Measurements from ENCODE around the gene RAB27A.
"Not testable (repeated sequence)": the region's sequence is repeated elsewhere in the genome, so short reads cannot be mapped to it uniquely, and the experiment has no call there.

RAB27A gene

GRCh38 chr15:55257012-55257670 lies 32.5 kb downstream of the RAB27A start:
- H3K9ac ChIP-seq (ENCODE audit: low read depth, low read length), result no peak overlapping the region
- no peak overlapping the region for H3K4me3 ChIP-seq (ENCODE audit: low read depth, low read length)
- no peaks in the 10 kb centered on the region for H3K36me3 ChIP-seq (ENCODE audit: control insufficient read depth, insufficient read depth, low read length)
- no peaks in the 10 kb centered on the region for H3K27me3 ChIP-seq (ENCODE audit: control insufficient read depth, insufficient read depth, low read length)
- H3K9me3 ChIP-seq (ENCODE audit: control insufficient read depth, insufficient read depth, low read length), result no peaks in the 10 kb centered on the region
- no peaks in the 10 kb centered on the region for H3K4me1 ChIP-seq (ENCODE audit: control insufficient read depth, insufficient read depth, low read length)

GRCh38 chr15:55256281-55257011 lies 33.2 kb downstream of the RAB27A start:
- Histone ChIP-seq H3K9ac (ENCODE audit: low read depth, low read length) (no peak overlapping the region), H3K9me3 (ENCODE audit: control insufficient read depth, insufficient read depth, low read length) (no peaks in the 10 kb centered on the region), H3K36me3 (ENCODE audit: control insufficient read depth, insufficient read depth, low read length) (no peaks in the 10 kb centered on the region), H3K4me3 (ENCODE audit: low read depth, low read length) (no peak overlapping the region), H3K4me1 (ENCODE audit: control insufficient read depth, insufficient read depth, low read length) (no peaks in the 10 kb centered on the region), H3K27me3 (ENCODE audit: control insufficient read depth, insufficient read depth, low read length) (no peaks in the 10 kb centered on the region)

GRCh38 chr15:55255714-55256113 lies 33.9 kb downstream of the RAB27A start:
- H3K9ac ChIP-seq (ENCODE audit: low read depth, low read length), result no peak overlapping the region
- H3K36me3 ChIP-seq (ENCODE audit: control insufficient read depth, insufficient read depth, low read length), result no peaks in the 10 kb centered on the region
- H3K4me3 ChIP-seq (ENCODE audit: low read depth, low read length), result no peak overlapping the region
- H3K27me3 ChIP-seq (ENCODE audit: control insufficient read depth, insufficient read depth, low read length), result no peaks in the 10 kb centered on the region
- H3K4me1 ChIP-seq (ENCODE audit: control insufficient read depth, insufficient read depth, low read length), result no peaks in the 10 kb centered on the region
- no peaks in the 10 kb centered on the region for H3K9me3 ChIP-seq (ENCODE audit: control insufficient read depth, insufficient read depth, low read length)

- Histone ChIP-seq H3K9me3 (ENCODE audit: control insufficient read depth, insufficient read depth, low read length) (no peaks in the 10 kb centered on the region), H3K9ac (ENCODE audit: low read depth, low read length) (no peak overlapping the region), H3K4me3 (ENCODE audit: low read depth, low read length) (no peak overlapping the region), H3K36me3 (ENCODE audit: control insufficient read depth, insufficient read depth, low read length) (no peaks in the 10 kb centered on the region), H3K27me3 (ENCODE audit: control insufficient read depth, insufficient read depth, low read length) (no peaks in the 10 kb centered on the region), H3K4me1 (ENCODE audit: control insufficient read depth, insufficient read depth, low read length) (no peaks in the 10 kb centered on the region)
These were observed 34.5 kb downstream of the RAB27A start for GRCh38 chr15:55254916-55255679.

GRCh38 chr15:55253580-55253979 lies 36.0 kb downstream of the RAB27A start:
- Histone ChIP-seq H3K4me1 (ENCODE audit: control insufficient read depth, insufficient read depth, low read length) (peaks cover 2% of the 10 kb centered on the region), H3K36me3 (ENCODE audit: control insufficient read depth, insufficient read depth, low read length) (no peaks in the 10 kb centered on the region), H3K9ac (ENCODE audit: low read depth, low read length) (no peak overlapping the region), H3K4me3 (ENCODE audit: low read depth, low read length) (no peak overlapping the region), H3K27me3 (ENCODE audit: control insufficient read depth, insufficient read depth, low read length) (no peaks in the 10 kb centered on the region), H3K9me3 (ENCODE audit: control insufficient read depth, insufficient read depth, low read length) (no peaks in the 10 kb centered on the region)

- H3K4me3 ChIP-seq (ENCODE audit: low read depth, low read length); H3K36me3 ChIP-seq (ENCODE audit: control insufficient read depth, insufficient read depth, low read length); H3K9me3 ChIP-seq (ENCODE audit: control insufficient read depth, insufficient read depth, low read length); H3K27me3 ChIP-seq (ENCODE audit: control insufficient read depth, insufficient read depth, low read length); H3K9ac ChIP-seq (ENCODE audit: low read depth, low read length); H3K4me1 ChIP-seq (ENCODE audit: control insufficient read depth, insufficient read depth, low read length): not testable (repeated sequence)
These were observed 37.4 kb downstream of the RAB27A start for GRCh38 chr15:55252201-55252600.

DNA sequence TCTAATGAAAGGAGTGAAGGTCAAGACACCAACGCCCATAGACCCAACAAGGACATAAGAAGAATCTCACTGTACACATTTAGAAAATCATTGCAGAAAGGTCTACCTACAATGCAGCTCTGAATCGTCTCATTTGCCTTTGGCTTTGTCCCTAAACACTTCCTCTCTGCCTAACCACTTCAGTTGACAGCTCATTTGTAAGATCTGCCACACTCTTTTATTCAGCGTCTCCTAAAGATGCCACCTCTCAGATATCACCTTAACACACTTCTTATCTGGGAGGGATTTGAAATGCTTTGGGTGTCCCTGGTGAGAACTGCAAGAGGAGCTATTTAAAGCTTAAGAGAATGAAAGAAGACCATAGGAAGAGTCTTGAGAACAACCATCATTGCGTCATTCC lies 38.7 kb downstream of the RAB27A start:
- Histone ChIP-seq H3K36me3 (ENCODE audit: control insufficient read depth, insufficient read depth, low read length) (no peaks in the 10 kb centered on the region), H3K27me3 (ENCODE audit: control insufficient read depth, insufficient read depth, low read length) (no peaks in the 10 kb centered on the region), H3K4me3 (ENCODE audit: low read depth, low read length) (no peak overlapping the region), H3K4me1 (ENCODE audit: control insufficient read depth, insufficient read depth, low read length) (peaks cover 2% of the 10 kb centered on the region), H3K9me3 (ENCODE audit: control insufficient read depth, insufficient read depth, low read length) (no peaks in the 10 kb centered on the region), H3K9ac (ENCODE audit: low read depth, low read length) (no peak overlapping the region)

DNA sequence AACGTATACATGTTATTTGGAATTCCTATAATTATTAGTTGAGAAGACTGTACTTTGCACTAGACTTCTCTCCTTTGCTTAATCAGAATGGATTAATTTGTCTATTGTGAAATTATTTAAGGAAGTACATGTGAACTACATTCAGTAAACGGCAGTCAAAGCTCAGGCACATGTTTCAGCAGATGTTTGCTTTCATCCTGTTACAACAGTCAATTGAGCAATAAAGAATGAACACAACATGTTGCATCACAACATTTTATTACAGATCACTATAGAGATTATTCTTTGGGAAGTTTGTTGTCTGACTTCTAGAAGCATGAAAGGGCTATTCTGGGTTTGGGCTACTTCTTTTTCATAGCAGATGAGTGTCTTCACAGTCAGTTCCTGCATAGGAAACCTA lies 39.2 kb downstream of the RAB27A start:
- Histone ChIP-seq H3K9ac (ENCODE audit: low read depth, low read length) (no peak overlapping the region), H3K36me3 (ENCODE audit: control insufficient read depth, insufficient read depth, low read length) (no peaks in the 10 kb centered on the region), H3K4me1 (ENCODE audit: control insufficient read depth, insufficient read depth, low read length) (peaks cover 2% of the 10 kb centered on the region), H3K27me3 (ENCODE audit: control insufficient read depth, insufficient read depth, low read length) (no peaks in the 10 kb centered on the region), H3K4me3 (ENCODE audit: low read depth, low read length) (no peak overlapping the region), H3K9me3 (ENCODE audit: control insufficient read depth, insufficient read depth, low read length) (no peaks in the 10 kb centered on the region)

DNA sequence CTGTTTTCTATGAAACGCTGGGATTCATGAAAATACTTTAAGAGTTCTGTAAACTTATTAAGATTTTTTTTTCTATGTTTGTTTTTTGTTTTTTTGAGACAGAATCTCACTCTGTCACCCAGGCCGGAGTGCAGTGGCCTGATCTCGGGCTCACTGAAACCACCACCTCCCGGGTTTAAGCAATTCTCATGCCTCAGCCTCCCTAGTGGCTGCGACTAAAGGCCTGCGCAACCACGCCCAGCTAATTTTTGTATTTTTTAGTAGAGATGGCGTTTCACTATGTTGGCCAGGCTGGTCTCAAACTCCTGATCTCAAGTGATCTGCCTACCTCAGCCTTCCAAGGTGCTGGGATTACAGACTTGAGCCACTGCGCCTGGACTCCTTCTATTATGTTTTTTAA lies 39.7 kb downstream of the RAB27A start:
- H3K9ac ChIP-seq (ENCODE audit: low read depth, low read length), result not testable (repeated sequence)

GRCh38 chr15:55248895-55249294 lies 40.7 kb downstream of the RAB27A start:
- H3K4me1 ChIP-seq (ENCODE audit: control insufficient read depth, insufficient read depth, low read length), result peaks cover 2% of the 10 kb centered on the region
- no peaks in the 10 kb centered on the region for H3K36me3 ChIP-seq (ENCODE audit: control insufficient read depth, insufficient read depth, low read length)
- H3K9me3 ChIP-seq (ENCODE audit: control insufficient read depth, insufficient read depth, low read length), result no peaks in the 10 kb centered on the region

More for the DNA sequence above, 39.7 kb downstream of the RAB27A start:
- H3K9me3 ChIP-seq (ENCODE audit: control insufficient read depth, insufficient read depth, low read length); H3K27me3 ChIP-seq (ENCODE audit: control insufficient read depth, insufficient read depth, low read length); H3K4me1 ChIP-seq (ENCODE audit: control insufficient read depth, insufficient read depth, low read length); H3K4me3 ChIP-seq (ENCODE audit: low read depth, low read length); H3K36me3 ChIP-seq (ENCODE audit: control insufficient read depth, insufficient read depth, low read length): not testable (repeated sequence)

DNA sequence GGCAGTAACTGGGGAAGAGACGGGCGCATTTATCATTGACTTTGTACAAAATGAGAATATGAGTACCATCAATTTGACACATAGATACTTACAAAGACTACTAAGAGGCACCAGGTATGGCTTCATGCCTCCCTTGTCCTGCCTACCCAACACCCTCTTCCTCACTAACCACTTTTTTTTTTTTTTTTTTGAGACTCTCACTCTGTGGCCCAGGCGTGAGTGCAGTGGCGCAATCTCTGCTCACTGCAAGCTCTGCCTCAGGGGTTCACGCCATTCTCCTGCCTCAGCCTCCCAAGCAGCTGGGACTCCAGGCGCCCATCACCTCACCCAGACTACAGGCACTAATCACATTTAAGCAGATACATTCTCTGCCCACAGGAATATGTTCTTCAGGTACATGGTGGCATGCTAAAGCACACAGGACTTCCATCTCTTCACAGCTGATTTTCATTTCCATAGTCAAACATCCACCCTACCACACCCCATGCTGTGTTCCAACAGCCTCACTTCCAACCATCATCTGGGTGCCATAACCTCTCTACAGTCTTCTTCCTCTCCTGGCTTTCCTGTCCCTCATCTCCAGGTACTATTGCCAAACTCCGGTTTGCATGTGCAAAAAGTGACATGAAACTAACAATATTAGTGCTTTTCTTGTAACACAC lies 41.7 kb downstream of the RAB27A start:
- Histone ChIP-seq H3K4me3 (ENCODE audit: low read depth, low read length) (no peak overlapping the region), H3K9ac (ENCODE audit: low read depth, low read length) (no peak overlapping the region), H3K9me3 (ENCODE audit: control insufficient read depth, insufficient read depth, low read length) (no peaks in the 10 kb centered on the region), H3K4me1 (ENCODE audit: control insufficient read depth, insufficient read depth, low read length) (peaks cover 2% of the 10 kb centered on the region), H3K27me3 (ENCODE audit: control insufficient read depth, insufficient read depth, low read length) (no peaks in the 10 kb centered on the region), H3K36me3 (ENCODE audit: control insufficient read depth, insufficient read depth, low read length) (no peaks in the 10 kb centered on the region)

More at GRCh38 chr15:55248895-55249294, 40.7 kb downstream of the RAB27A start:
- no peaks in the 10 kb centered on the region for H3K27me3 ChIP-seq (ENCODE audit: control insufficient read depth, insufficient read depth, low read length)
- H3K4me3 ChIP-seq (ENCODE audit: low read depth, low read length), result no peak overlapping the region
- H3K9ac ChIP-seq (ENCODE audit: low read depth, low read length), result no peak overlapping the region

Data from iPS-15b (cell line).